Muscle of arm (tissue), 12 donors: Measurements from ENCODE around the gene TDRD9. TPM values are rescaled to one million over a fixed set of nuclear protein-coding genes. Genes with fewer than 3 reads are reported as not detected.

Source experiments
- DNase-seq: peaks from one replicate; pipeline ENCODE4 v3.0.0-alpha.2; 2013
- polyA plus RNA-seq, 12 donors: library from polyadenylated mRNA; unstranded; fragments of 120-200 nt; gene quantifications; one replicate each; pipeline ENCODE4 v1.2.1, GENCODE V29; 2013; ENCODE audit not compliant: insufficient read length in 12 of 12

Gene TDRD9
- polyA plus RNA-seq, 12 donors: 0.21 to 2.0 (median 0.52) TPM; not detected in 2

DNA sequence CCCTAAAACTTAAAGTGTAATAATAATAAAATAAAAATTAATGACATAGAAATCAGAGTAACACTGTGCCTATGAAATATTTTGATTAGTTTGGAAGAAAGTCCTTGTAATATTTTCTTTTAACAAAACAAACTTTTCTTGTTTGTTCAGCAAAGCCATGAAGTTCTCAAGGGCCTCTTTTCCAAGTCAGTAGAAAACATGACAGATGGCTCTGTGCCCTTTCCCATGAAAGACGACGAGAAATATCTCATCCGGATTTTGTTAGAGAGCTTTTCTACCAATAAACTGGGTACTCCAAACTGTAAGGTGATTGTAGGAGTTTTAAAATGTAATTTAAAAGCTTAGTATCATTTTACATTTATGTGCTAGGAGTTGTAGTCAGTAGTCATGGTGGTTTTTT lies 102.7 kb downstream of the TDRD9 start:
- DNase-seq: no peak

DNA sequence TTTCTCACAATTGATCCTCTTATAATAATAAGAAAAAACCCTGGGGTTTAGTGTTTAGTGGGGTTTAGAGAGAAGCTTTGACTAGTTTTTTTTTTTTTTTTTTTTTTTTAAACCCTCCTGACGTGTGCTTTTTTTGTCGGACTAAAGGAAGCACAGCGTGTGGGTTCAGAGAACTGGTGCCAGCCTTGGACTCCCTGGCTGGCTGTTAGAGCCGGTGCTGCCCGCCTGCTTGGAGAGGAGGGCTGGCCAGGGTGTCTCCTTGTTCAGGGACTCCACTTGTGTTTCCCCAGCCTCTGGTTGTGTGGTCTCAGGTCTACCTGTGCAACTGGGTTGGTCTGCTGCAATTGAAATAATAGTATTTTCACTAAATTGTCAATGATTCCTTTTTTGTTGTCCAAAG lies 103.1 kb downstream of the TDRD9 start:
- DNase-seq: no peak

DNA sequence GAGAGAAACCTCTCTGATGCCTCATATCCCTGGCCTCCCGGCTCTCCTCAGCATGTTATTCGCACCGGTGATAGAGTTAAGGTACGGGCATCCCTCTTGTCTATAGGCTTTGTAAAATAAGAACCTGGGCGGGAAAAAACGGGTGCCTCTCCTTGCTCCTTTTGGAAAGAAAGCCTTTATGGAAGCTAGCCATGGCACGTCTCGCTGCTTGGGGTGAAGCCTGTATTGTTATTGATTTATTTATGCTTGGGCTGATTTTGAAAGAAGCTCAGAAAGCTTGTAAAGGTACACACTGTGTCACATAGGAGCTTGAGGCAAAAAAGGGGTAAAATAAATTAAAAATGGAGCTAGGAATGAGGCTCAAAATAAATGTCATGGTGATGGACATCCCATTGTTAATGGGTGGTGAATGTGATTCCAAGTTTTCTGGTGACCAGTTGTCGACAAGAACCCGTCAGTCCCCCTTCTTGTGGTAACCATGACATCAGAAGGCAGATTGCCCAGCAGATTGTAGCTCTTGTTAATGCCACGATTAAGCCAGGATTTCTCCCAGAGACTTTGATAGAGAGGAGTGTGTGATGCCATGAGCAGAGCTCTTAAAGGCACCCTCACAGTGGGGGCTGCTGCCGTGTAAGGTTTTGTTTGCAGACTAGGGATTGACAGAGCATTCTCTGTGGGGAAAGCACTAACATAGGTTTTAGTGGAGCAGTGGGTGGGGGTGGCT lies 106.9 kb downstream of the TDRD9 start:
- DNase-seq: no peak

DNA sequence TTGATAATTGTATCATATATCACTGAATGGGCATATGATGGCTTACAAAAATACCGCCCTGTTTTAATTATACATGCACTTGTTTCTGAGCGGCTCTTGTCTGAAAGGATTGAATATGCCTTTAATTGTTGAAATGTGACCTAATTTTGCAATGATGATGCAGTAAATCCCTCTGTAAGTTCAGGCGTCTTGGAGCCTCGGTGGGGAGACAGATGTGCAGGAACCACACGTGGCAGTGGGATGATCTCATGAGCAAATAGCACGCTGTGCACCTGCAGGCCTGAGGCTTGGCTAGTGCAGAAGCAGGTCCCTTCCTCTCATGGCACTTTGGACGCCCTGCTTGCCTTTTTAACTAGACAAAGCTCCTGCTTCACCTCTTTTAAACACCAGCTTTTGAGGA lies 108.0 kb downstream of the TDRD9 start:
- DNase-seq: no peak

DNA sequence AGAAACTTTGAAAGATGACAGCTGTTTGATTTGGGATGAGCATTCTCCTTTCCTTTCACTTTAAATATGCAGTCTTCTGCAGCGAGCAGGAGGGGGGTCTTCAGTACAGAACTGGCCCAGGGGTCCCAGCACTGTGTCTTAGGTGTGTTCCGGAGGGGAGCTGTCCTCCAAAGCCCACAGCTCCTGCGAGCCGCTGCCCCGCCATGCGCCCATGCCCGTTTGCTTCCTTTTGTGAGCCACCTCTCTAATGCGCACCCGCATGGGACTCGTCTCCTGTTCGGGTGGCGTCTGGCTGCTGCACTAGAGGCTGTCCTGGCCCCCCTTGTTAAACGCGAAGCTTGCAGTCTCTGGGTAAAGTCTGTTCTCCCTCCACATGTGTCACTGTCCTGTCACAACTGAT lies 108.8 kb downstream of the TDRD9 start:
- no peak for DNase-seq

DNA sequence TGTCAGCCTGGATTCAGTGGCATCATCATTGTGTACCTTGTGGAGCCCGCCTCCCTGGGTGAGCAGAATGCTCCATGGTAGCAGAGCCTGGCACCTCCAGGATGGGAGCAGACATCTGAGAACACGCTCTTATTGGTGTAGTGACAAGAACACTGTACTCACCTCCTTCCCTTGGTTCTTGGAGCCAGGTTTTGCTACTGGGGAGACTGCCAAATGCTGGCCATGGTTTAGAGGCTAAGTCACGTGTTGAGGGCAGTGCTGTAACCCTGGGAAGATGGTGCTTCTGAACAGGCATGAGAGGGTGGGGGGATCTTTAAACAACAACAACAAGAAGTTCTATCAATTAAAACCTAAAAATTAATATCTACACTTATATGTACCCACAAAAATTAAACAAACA lies 109.6 kb downstream of the TDRD9 start:
- DNase-seq: peak; percentile 0

DNA sequence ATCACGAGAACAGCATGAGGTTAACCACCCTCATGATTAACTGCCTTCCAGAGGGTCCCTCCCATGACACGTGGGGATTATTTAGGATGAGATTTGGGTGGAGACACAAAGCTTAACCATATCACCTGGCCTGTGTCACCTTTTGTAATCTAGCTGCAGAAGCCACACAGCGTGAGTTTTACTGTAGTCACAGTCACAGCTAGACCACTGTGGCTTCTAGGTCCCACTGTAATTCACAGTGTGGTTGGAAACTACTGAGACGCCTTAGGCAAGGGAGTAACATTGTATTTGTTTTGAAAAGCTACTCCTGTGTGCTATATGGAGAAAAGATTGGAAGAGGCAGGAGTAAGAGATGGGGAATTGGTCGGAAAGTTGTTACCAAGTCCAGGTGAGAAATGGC lies 111.0 kb downstream of the TDRD9 start:
- DNase-seq: no peak

DNA sequence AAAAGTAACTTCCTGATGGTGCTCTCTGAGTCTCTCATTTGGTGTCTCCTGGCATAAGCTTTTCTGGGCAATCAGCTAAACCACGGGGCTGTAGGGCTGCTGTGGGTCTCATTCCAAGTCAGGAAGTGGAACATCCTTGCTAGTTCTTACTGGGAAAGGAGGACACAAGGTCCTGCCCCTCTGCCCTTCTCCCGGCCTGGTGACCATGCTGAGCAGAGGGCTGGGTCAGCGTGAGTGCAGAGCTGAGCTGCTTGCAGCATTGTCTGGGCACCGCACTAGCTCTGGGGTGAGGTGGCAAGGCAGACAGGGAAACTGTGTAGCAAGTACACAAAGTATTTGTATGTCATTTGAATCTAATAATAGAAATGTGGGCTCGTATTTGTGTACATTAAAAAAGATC lies 112.3 kb downstream of the TDRD9 start:
- DNase-seq: no peak

DNA sequence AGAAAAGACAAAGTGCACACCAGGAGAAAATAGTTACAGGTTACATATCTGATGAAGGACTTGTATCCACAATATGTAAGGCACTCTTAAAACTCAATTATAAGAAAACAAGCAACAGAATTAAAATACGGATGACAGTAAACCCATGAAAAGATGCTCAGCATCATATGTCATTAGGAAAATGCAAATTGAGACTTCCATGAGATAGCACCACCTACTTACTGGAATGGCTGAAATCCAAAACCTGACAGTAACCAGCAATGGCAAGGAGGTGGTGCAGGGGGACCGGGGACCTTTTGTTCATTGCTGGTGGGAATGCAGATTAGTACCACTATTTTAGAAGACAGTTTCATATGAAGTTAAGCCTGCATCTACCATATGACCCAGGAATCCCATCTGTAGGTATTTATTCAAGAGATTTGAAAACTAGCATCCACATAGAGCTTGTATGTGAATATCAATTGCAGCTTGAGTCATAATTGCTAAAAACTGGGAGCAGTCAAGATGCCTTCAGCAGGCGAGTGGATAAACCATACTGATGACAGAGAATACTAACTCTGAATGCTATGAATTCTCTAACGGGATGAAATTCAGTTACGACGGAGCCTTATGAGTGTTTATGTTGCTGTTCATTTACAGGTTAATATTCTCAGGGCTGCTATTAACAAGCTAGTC lies 113.3 kb downstream of the TDRD9 start:
- DNase-seq: no peak

DNA sequence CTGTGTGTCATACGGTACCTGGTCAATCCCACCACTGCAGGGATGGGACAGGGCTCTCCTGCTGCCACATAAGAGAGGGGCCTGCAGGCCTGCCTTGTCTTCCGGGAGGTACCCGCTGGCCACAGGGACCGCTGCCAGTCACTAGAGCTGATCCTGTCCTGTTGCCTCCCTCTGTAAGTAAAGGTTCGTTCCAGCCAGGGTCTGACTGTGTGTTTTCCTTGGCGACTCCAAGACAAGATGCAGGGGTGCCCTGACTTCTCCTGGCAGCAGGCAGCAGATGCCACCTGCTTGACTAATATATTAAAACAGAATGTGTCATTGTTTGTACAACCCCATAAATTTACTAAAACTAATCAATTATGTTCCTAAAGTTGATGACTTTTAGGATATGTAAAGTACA lies 115.8 kb downstream of the TDRD9 start:
- DNase-seq: no peak

DNA sequence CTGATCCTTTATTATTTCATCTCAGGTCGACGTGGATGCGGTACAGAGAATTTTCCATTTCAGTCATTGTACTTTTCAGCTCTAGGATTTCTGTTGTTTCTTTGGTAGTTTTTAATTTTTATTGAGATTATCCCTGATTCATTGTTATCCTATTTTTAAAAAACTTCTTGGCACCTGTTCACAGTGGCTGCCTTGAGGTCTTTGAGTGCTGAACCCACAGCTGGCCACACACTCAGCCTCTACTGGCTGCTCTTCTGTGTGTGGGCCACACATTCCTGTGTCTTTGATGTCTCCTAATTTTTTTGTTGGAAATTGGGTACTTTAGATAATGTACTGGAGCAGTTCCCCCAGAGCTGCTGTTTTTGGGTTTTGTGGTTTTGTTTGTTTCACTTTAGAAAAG lies 119.5 kb downstream of the TDRD9 start:
- DNase-seq: no peak

DNA sequence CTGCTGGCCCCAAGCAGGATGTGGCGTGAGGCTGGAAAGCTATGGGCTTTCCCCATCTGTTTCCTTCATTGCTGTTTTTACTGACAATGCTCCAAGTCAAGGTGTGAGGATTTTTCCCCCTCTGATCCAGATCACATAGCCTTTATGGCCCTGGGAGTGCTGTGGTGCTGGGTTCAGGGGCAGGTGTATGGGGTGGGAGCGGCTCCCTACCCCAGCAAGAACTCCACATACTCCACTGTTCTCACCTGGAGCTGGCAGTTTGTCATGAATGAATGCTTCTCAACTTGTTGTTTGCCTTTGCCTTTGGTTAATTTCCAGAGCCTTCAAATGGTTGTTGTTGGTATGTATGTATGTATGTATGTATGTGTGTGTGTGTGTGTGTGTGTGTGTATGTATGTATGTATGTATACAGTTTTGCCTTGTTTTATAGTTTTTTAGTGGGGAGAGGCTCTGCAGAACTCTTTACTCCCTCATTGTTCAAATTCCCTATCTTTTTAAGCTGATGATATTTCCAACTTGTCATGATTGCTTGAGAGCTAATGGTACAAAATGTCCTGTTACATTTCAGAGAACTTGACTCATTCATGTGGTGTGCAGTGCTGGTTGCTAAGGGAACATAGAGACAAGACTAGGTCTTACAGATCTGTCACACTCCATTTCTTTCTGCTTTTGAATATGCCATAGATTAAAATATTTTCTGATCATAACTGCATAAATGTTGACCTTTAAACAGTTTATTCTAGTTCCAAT lies 120.7 kb downstream of the TDRD9 start:
- no peak for DNase-seq

DNA sequence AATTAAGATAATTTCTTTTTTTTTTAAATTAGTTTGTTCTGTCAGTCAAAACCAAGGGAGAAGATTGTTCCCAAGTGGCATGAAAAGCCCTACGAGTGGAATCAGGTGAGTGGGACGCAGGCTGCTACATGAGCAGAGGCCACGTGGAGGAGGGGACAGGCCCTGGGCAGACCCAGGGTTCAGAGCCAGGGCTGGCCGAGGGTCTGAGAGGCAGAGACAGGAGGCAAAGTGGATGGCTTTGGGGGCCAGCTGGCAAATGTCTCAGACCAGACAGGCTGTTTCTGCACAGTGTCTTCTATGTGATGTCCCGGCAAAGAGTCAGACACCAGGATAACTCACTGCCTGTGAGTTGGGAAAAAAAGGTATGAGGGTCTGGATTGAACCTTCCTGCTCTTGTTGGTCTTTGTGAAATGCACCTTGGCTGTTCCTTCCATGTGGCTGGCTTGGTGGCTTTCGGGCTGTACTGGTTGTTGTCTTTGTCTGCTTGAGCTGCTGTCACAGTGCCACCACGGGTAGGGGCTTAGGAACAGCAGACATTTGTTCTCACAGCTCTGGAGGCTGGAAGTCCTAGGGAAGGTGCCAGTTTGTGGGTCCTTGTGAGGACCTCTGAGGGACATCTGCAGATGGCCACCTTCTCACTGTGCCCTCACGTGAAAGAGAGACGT lies 121.5 kb downstream of the TDRD9 start:
- DNase-seq: no peak

DNA sequence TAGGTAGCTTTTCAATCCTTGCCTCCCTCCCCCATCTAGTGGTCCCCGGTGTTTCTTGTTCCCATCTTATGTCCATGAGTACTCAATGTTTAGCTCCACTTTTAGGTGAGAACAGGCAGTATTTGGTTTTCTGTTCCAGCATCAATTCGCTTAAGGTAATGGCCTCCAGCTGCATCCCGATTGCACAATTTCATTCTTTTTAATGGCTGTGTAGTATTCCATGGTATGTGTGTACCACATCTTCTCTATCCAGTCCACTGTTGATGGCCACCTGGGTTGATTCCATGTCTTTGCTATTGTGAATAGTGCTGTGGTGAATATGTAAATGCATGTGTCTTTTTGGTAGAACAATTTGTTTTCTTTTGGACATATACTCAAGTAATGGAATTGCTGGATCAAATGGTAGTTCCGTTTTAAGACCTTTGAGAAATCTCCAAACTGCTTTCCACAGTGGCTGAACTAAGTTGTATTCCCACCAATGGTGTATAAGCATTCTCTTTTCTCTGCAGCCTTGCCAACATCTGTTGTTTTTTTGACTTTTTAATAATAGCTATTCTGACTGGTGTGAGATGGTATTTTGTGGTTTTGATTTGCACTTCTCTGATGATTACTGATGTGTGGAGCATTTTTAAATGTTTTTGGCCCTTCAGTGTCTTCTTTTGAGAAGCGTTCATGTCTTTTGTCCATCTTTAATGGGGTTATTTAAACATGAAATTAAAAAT lies 123.0 kb downstream of the TDRD9 start:
- no peak for DNase-seq

DNA sequence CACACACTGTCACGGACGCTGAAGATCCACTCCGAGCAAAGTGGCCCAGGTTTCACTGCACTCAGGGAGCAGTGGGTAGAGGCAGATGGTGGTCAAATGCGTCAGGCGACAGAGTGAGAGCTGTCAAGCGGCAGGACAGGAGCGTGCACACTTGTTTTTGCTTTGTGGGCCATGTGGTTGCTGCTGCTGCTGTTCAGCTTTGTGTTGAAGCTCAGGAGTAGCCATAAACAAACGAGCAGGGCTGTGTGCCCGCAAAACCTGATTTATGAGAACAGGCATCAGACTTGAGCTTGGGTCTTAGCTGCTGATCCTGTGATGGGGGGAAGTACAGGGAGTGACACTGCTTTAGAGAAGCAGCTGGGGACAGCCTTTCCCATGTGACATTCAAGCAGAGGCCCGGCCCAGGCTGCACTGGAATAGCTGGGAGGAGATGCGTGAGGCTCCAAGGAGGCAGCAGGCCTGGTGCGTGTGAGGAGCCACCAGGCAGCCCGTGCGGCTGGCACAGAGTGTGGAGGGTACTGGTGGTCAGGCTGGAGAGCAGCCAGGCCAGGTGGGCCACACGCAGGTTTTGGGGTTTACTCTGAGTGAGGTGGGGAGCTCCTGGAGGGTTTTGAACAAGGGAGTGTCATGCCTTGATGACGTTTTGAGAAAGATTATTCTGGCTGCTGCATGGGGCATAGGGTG lies 126.1 kb downstream of the TDRD9 start:
- DNase-seq: no peak

DNA sequence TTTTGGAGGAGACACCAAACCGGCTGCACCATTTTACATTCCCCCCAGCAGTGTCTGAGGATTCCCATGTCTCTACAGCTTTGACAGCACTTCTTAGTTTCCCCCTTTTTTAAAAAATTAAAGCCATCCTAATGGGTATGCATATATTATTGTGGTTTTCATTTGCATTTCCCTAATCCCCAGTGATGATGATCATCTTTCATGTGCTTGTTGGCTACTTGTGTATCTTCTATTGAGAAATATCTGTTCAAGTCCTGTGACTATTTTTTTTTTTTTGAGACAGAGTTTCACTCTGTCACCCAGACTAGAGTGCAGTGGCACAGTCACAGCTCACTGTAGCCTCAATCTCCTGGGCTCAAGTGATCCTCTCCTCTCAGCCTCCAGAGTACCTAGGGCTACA lies 134.0 kb downstream of the TDRD9 start:
- no peak for DNase-seq

DNA sequence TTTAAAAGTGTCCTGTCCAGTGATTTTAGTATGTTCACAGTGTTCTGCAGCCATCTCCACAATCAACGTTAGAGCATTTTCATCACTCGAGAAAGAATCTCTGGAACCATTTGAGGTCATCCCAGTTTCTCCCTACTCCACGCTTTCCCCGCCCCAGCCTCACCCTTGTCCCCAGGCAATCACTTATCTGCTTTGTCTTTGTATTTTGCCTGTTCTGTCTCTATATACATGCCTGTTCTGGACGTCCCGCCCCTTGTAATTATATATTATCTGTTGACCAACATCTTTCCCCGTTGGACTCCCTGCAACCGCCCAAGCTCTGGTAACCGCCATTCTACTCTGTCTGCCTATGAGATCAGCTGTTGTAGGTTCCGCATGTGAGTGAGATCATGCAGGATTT lies 135.7 kb downstream of the TDRD9 start:
- no peak for DNase-seq

DNA sequence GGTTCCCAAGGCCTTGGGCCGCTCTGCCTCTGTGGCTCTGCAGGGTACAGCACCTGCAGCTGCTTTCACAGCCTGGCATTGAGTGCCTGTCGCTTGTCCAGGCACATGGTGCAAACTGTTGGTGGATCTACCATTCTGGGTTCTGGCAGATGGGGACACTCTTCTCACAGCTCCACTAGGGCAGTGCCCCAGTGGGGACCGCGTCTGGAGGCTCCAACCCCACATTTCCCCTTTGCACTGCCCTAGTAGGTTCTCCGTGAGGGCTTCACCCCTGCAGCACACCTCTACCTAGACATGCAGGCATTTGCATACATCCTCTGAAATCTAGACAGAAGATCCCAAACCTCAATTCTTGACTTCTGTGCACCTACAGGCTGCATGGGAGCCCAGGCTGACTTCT lies 138.0 kb downstream of the TDRD9 start:
- no peak for DNase-seq

DNA sequence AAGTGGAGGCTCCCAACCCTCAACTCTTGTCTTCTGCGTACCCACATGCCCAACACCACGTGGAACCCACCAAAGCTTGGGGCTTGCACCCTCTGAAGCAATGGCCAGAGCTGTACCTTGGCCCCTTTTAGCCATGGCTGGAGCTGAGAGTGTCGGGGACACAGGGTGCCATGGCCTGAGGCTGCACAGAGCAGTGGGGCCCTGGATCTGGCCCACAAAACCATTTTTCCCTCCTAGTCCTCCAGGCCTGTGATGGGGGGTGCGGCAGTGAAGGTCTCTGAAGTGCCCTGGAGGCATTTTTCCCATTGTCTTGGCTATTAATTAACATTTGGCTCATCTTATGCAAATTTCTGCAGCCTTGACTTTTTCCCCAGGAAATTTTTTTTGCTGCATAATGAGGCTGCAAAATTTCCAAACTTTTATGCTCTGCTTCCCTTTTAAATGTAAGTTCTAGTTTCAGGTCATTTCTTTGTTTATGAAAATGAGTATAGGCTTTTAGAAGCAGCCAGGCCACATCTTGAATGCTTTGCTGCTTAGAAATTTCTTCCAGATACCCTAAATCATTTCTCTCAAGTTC lies 138.6 kb downstream of the TDRD9 start:
- no peak for DNase-seq

DNA sequence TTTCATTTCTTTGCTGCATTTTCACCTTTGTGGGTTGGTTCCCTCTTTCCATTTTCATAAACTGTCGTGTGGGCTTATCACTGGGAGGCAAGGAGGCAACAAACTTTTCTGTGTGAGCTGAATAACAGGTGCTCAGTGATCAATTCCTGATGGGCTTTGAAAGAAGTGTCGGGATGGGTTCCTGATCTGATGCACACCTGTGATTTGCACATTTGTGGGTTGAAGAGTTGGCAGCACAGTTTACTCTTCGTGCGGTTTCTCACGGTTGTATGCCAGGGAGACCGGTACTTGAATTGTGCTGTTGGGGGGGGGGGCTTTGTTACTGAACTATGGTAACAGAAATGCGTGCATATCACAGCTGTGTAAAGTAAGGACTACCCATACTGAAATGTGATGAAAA lies 141.3 kb downstream of the TDRD9 start:
- DNase-seq: no peak

DNA sequence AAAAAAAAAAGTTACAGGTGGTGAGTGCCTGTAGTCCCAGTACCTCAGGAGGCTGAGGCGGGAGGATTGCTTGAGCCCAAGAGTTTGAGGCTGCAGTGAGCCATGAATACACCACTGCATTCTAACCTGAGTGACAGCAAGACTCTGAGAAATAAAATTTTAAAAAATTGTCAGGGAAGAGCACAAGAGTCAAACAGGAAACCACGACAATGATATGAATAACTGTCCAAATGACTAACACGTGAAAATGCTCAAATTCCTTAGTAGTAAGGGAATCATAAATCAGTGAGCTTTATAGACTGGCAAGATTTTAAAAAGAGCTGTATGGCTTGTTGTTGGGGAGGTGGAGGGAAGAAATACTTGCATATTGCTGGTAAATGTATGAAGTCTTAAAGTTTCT lies 144.3 kb downstream of the TDRD9 start:
- no peak for DNase-seq
